GM21825 (cell line): ENCODE data around the gene FSD1L.

Source experiments
- ATAC-seq: cut with Tn5 transposase; IDR thresholded peaks from one replicate; pipeline ENCODE4 v1.9.1; 2021; ENCODE audit warnings: mild to moderate bottlenecking, moderate library complexity; ENCODE audit not compliant: unreplicated experiment

Gene FSD1L

GRCh38 chr9:105447814-105448812 is at the start of gene FSD1L:
TSS of gene FSD1L (plus strand) at chr9:105448034. CDS start at chr9:105448221, 187 bp downstream.
- ATAC-seq = peak; percentile 96

DNA sequence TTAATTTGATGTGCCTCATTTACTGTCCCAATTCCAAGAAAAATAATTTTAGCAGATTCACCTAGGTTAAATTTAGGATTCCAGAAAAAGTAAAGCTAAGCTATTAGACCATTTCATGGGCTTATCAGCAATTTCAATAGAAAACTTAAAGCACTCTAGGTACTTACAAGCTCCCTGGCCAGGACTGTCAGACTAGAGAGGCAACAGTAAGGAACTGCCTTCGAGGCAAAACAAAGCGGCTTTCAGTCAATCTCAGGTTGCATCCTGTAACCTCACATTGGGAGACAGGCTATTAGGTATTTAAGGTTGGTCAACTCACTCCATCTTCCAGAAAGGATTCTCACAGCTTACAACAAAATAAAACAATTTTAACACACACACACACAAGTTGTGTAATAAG is 48.7 kb upstream of the FSD1L start:
- ATAC-seq = no peak

DNA sequence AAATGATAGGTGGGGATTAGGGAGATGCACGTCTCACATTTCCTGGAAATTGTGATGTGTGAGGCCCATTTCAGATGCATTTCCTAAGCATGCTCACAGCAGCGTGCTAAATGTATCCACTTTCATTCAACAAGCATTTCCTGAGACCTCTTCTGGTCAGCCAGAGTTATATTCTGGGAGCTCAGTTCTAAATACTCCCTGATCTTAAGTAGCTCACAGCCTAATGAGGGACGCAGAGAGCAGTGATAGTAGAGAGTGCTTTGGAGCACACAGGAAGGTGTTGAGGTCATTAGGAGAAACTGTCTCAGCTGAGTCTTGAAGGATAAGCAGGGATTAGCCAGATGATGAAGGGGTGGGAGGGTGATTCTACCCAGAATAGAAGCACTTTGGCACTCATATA is 46.2 kb upstream of the FSD1L start:
- ATAC-seq = no peak

DNA sequence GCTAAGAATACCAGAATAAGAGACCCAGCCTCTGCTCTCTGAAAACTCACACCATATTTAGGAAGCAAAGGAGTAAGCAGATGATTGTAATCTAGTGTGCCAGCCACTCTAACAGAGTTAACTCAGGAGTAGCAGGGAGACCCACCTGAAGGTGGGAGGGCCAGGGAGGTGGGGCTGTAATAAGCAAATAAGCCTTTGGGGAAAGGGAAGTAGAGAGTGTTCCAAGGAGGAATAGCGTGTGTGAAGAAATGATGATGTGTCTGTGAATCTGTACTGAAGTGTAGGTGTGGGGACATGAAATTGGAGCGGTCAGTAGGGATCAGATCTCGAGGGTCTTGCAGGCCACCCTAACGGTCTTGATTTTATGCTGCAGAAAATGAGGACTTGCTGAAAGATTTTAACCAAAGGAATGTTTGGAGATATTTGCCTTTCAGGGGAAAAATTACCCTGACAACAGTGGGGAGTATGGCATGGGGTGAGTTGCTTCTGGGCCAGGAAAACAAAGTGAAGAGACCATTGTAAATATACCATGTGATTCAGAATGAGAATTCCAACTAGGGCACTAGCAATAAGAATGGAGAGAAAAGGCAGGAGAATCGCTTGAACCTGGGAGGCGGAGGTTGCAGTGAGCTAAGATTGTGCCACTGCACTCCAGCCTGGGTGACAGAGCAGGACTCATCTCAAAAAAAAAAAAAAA is 44.1 kb upstream of the FSD1L start:
- no peak for ATAC-seq

DNA sequence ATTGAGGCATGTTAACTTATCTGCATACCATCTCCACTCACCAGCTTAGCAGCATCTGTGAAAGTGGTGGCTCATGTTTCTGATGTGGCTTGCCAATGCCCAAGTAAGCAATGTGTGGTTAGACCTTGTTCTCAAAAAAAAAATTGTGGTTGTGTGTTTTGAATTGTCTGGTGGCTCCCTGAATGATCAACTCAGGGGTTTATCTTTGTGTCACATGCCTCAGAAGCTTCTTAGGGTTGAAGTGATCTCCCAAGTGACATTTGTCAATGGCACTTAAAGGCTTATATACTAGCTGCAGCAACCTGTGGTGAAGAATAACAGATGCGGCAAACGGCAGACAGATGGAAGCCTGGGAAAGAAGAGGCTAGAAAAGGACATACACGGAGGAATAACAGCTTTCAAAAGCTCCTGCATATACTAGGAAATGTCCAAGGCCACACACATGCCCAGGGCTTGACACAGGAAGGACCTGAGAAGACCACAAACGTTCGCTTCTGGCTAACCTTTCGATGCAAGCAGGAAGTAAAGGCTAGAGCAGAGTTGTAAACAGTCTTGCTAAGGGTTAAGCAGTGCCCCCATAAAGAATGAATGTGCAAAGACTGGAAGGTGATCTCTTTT is 42.2 kb upstream of the FSD1L start:
- ATAC-seq = peak; percentile 96

GRCh38 chr9:105406369-105406768 is 41.5 kb upstream of the FSD1L start:
- ATAC-seq = no peak

- no peak for ATAC-seq
Measured at GRCh38 chr9:105413525-105413924, 34.3 kb upstream of the FSD1L start.

DNA sequence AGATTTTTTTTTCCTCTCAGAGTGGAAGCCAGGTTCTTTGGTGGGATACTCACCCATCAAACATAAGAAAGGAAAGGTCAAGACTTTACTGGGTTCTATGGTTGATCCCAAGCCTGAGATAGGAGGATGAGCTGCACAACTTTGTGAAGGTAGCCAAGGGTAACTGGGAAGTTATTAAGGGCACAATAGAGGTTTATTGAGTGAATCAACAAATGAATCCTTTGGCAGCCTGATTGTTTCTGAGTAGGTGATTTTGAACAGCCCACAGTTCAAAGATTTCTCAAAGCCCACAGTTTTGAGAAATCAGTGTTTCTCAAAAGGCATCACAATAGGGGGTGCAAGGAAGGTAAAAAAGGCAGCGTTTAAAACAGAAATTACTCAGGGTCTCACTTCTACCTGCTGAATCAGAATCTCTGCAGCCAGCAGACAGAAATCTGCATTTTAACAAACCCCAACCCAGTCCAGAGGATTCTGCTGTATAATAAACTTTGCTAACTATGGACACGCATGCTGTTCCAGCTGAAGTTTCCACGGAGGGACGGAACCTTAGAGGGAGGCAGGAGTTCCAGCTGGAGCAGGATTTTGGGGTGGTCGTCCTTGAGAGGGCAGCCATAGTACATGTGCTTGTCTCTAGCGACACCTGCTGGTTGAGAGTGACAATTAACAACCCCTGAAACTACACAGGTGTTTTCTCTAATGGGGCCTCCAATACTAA is 32.7 kb upstream of the FSD1L start:
- ATAC-seq = peak; percentile 63

GRCh38 chr9:105415662-105415980 is 32.2 kb upstream of the FSD1L start:
- ATAC-seq = no peak

GRCh38 chr9:105416840-105417239 is 31.0 kb upstream of the FSD1L start:
- peak; percentile 70 for ATAC-seq

DNA sequence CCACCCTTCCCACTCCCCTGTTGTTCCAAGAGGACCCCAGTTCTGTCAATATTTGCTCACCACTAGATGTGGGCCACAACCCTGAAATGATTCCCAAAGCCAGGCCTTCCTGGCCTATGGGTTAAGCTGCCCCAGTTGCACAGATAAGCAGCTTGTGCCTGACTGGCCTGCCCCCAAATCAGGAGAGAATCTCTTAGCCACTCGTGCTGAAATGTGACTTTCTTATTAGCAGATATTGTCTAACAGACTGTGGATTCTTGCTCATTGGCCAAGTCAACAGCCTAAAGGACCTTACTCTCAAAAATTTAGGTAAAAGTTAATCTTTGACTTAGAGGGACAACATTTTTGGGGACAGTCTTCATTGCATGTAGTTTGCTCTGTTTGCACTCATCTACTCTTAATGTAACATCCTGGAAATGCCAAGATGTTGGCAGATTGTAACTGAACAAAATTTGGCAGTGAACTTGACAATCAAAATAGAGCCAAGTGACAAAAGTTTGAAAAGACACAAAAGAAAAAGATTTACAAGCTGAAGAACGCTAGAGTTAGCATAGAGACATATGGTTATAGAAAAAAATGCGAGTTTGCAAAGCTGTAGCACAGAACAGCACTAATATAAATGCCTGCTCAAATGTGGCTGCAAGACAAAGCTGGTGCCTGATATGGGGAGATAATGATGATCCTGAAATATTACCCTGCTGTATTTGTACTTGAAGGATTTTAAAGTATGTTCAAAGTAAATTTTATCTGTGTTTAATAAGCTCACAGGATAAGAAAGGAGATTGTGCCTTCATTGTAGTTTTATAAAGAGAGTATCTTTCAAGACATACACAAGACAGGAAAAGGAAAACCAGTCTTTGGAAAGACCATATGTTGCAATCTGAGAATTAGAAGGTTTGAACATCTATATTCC is 29.0 kb upstream of the FSD1L start:
- no peak for ATAC-seq

GRCh38 chr9:105419816-105420597 is 27.8 kb upstream of the FSD1L start:
- no peak for ATAC-seq

DNA sequence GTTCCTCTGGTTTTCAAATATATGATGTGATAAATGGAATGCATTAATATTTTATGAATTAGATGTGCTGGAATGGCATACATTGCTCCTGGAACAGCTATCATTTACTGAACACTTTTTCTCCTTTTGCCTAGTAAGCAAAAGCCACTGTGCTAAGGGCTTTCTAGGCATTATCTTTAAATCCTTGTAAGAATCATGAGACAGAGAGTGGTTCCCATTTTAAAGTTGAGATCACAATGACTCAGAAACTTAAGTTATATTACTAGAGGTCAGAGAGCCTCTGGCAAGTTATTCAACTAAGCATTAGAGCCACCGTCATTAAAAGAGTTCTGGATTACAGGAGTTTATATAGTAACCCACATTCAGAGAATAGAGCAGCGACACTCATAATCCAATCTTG is 26.7 kb upstream of the FSD1L start:
- ATAC-seq = no peak

DNA sequence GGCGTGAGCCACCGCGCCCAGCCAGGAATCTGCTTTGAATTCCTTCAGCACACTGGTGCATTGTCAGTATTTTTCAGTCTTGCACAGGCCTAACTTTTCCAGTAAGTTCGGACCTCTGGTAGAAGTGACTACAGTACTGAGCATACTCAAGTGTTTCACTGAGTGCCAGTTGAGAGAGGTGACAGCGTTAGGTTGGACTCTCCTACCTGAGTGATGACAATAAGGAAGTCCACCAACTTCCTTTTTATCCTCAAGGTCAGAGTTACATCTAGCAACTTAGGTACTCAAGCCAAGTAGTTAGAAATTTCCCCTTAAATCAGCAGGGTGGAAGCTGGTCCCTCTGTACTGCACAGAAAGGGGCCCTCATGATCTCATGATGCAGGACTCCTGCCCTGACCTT is 26.0 kb upstream of the FSD1L start:
- no peak for ATAC-seq

GRCh38 chr9:105425816-105426433 is 21.9 kb upstream of the FSD1L start:
- ATAC-seq = no peak

GRCh38 chr9:105426657-105427056 is 21.2 kb upstream of the FSD1L start:
- no peak for ATAC-seq

DNA sequence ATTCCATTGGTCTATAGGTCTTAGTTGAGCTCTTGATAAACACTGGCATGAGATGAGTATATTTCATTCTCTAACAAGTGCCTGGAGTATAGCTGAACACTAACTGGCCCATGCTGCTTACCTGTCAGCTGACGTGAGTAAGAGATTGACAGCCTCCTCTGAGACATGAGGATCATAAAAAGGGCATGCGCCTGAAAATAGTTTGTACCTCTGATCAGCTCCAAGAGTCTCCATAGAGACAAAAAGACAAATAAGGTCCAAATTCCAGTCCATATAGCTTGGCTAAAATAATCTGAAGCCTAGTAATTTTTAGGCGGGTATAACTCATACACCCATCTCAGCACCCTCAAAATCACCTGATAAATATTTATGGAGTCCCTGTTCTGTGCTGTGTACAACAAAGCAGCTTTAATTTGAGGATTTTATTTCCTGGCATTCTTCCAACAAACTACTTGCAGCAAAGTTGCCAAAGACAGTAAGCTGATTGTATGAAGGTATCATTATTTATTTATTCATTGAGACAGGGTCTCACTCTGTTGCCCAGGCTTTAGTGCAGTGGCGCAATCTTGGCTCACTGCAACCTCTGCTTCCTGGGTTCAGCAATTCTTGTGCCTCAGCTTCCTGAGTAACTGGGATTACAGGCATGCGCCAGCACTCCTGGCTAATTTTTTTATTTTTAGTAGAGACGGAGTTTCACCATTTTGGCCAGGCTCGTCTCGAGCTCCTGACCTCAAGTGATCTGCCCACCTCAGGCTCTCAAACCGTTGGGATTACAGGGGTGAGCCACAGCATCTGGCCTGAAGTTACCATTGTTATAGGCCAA is 16.2 kb upstream of the FSD1L start:
- no peak for ATAC-seq

DNA sequence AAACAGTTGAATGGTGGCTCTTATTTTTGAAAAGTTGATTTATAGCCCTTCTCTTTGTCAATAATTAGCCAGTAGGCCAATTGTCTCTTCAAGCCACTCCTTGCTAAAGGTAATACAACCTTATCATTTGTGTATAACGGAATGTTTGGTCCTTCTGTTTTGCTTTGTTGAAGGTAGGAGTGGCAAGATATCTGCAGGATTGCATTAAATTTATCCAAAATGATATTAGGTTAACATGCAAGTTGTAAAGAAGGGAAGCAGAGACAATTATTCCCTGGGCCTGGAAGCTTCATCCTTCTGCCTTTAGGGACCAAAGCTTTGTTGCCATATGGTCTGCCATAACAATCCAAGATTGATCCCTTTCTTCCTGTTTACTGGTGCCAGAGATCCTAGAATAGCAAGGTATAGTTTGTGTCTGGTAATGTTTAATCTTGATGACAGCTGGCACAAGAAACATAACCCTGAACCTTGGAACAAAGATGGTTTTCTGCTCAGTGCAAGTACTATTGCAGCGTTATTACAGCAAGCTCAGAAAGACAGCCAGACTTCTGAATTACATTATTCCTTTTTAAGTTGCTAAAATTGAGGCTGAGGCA is 15.5 kb upstream of the FSD1L start:
- no peak for ATAC-seq
